CD4-positive, alpha-beta T cell treated with Interleukin-6 for 4 hours (primary cell): ENCODE measurements around the gene CRMP1.
"Not testable (repeated sequence)": the region's sequence is repeated elsewhere in the genome, so short reads cannot be mapped to it uniquely, and the experiment has no call there.

Experiments
- DNase-seq: peaks from one replicate; pipeline ENCODE4 v3.0.0-alpha.2; 2020; ENCODE audit warnings: mixed read lengths

Gene CRMP1

DNA sequence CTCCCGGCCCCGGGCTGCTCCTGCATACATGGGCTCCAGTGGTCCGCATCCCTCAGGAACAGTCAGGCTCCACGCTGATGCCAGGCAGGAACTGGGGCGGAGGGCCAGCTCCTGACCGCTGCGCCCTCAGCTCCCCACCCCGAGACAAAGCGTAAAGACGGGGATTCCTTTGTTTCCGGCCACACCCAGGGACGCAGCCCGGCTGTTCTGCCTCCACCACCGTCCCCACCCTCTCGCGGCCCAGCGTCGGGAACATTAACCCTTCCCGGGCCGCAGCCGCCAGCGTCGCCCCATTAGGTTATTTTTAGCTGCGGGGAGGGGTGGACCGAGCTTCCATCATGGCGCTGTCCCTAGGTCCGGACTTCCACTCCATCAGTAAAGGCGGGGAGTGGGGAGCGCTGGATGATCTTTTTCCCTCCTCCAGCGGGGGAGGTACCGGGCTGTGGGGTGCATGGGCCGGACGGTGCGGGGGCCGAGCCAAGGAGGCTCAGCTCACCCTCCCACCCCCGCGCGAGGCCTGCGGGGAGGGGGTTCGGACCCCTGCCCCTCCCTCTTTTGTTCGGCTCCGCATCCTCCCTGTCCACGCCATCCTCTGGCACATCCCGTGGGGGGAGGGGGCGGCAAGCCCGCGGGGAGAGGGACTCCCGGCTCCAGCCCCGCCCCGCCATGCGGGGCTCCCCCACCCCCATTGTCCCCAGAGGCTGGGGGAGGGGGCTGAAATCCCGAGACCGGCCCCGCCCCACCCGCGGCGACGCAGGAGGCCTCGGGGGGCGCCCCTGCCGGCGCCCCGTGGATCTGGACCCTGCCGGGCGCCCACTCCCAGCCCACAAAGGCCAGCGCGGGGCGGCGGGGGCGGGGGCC, 5.3 kb downstream of the CRMP1 start:
- no peak for DNase-seq

DNA sequence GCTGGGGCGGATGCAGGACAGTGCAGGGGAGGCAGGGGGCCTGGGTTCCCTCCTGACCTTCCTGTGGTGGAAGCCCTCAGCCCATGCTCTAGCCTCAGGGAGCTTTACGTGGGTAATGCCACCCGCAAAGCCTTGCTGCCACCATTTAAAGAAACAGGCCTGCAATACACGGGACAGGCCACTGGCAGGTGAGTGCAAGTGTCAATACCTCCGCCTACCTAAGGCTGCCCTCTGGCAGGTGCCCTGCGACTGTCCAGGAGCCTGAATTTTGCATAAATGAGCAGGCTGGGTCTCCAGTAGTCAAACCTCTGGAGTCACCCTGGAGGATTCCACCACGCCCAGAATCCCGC, 5.9 kb downstream of the CRMP1 start:
- no peak for DNase-seq

DNA sequence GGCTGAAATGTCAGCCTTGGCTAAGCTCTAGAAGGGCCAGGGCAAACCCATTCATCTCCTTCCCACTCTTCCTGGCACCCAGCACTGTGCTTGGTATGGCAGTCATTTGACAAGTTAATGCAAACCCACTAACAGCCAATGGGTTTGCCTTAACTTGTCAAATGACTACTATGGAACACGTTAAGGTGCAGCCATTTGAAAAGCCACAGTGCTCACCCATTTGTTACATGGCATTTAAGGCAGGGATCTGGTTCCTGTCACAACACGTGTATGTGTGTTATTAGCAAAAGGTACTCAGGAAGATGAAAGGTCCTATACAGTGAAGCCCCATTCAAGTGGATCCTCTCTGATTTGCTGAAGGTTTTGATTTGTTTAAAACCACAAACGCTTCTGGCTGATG, 7.2 kb downstream of the CRMP1 start:
- no peak for DNase-seq

DNA sequence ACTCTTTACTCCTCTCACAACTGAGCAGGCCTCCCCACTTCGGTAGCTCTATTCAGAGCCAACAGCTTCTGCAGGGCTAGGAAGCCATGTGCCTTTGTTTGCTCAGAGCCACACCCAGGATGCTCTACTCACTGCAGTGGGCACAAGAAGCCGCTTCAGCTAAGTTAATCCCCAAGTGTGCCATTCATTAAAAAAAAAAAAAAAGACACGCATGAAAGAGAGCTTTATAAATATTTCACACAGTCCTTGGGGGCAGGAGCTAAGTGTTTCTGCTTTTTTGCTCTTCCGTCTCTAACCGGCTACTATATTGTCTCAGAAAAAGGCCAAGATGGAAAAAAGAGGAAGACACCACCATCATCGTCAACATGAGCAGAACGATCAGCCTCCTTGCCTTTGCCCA, 8.1 kb downstream of the CRMP1 start:
- no peak for DNase-seq

DNA sequence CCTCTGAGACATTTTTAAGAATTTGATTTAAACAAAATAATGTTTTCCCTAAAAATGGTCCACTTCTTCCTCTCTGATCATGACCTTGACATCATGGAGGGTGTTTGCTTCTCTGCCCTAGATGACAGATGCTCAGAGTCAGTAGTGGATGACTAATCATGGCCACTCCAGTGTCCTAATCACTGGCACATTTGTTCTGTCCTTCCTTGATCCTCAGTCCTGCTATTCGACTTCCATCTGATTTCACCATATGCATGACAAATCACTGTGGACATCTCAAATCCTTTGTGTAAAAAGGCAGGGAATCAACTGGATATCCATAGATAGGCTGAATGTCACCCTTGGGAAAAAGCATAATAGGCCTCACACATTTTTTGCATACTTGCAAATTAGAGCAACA, 9.0 kb downstream of the CRMP1 start:
- no peak for DNase-seq

DNA sequence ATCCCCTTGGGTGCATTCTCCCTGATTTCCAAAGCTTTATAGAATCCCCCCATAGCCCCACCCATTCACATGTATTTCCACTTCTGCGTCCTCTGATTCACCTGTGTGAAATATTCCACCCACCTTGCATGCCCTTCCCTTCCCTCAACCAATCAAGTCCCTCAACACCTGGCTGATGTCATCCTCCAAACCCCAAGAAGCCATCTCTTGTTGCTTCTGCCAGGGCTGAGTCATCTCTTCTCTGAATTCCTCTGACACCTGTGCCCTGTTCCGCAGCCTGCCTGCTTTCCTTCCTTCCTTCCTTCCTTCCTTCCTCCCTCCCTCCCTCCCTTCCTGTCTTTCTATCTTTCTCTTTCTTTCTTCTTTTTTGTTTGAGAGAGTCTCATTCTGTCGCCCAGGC, 9.9 kb downstream of the CRMP1 start:
- no peak for DNase-seq

DNA sequence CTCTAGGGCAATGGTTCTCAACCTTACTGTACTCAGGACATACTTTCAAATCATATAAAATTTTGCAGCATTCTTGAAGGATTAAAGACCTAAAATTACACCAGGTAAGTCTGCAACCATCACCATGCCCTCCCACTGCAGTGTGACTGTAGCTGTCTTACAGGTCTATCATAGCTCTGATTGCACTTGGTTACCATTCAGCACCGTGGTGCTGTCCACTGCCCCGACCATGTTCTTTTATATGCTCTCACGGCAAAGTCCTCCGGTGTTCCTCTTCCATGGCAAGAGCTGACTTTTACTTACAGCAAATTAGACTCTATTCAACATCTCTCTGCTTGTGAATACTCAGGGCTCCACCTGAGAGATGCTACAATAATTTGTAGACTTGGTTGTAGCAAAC, 11.5 kb downstream of the CRMP1 start:
- no peak for DNase-seq

DNA sequence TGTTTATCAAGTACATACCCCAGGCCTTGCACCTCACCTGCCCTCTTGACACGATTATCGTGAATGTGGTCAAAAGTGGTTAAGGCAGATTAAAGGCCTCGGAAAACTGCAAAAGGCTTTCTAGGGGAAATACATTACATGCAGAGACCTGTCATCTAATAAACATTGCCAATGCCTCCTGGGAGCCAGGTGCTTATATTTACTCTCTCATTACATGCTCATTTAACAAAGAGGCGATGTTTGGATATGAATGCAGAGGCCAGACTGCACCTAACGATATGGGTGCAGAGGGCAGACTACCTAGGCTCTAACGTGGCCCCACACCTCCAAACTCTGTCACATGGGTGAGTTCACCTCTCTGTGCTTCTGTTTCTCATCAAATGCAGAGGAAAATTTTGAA, 14.5 kb downstream of the CRMP1 start:
- no peak for DNase-seq

DNA sequence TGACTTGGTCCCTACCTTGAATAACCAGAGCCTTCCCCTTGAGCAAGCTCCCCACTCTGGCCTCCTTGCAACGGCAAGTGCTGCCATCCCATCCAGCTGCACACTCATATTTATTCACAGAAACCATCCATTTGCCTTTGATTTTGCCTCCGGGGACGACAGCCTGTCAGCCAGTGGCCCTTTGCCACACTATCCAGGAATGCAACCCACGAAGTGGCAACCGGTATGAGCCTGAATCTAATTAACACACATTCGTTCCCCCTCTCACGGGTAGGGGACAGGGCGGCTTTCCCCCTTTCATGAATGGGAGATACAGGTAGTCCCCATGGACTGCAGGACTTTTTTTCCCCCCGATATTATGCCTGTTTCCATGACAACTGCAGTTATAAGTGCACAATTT, 15.5 kb downstream of the CRMP1 start:
- no peak for DNase-seq

DNA sequence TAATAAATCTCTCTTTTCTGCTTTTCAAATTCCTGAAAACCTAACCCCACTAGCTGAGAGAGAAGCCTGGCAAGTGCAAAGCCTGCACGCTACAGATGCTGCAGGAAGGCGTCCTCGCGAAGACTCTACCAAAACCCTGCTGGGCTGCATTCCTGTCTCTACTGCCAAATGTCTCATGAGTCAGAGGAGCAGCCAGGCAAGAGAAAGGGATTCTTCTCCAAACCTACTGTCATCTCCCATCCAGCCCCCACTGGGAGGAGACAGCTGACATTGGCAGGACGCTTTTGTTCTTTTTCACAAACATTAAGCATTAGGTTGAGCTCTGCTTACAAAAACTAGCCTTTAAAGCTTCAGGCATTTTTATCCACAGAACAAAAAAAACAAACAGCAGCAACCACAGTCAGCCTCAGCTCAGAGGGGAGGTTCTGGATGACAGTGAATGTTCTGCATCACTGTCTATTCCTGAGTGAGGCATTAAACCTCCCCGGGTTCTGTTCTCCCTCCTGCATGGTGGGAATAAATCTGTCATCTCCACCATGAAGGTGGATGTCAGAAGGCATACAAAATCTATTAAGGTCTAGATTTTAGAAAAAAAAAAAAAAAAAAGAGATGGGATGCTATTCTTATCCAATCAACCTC, 18.0 kb downstream of the CRMP1 start:
- DNase-seq: no peak

DNA sequence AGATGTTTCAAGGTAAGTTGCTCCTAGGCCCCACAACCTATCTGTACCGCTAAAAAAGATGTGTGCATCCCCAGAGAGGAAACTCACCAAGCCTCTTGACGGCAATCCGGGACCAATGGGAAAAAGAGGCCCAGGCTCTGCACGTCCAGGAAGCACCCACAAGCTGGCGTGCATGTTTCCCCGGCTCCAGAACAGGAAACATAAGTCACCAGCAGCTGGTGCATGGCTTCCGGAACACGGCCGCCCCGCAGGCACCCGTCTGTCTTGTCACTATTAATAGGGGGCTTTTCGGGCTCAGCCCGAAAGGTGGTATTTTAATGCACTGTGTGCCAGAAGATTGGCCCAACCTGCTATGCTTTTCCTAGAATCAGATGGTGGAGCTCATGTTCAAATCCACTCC, 22.2 kb downstream of the CRMP1 start:
- no peak for DNase-seq

DNA sequence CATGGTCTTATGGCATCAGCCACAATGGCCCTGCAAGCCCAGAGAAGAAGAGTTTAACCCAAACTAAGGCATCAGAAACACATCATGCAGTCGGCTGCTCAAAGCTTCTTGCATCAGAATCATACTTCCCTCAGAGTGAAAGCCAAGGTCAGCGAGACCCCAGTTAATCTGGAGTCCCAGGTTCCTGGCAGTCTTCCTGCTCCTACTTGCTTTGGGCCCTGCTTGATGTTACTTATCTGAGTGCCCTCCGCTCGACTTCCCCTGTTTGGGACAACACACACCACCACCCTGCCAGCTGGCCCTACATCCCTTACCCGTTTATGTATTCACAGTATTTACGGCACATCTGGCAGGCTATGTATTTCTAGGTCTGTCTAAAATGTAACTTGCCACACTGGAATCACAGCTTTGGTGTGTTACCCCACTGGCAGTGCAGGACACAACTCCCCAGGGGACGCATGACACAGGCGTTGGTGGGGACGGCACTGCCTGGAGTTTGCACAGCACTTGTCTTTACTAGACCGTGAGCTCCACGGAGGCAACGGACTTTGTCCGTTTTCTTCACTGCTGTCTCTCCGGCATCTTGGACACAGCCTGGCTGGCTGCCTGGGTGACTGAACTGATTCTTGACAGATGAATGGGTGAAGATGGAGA, 22.8 kb downstream of the CRMP1 start:
- DNase-seq: no peak

DNA sequence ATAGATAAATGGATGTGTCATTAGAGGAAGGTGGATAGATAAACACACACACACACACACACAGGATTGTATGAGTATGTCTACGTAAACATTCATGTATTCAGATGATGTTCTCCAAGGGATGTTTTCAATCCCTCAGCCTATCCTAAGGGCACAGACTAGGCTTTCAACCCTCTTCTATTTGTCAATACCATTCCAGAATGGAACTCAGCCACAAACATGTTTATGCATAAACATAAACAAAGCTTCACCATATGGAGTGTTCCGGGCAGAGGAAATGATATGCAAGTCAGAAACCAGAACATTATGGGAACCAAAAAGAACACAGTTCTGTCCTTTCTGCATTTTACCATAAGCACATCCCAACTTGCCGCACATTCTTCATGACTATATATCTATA, 25.0 kb downstream of the CRMP1 start:
- DNase-seq: no peak

DNA sequence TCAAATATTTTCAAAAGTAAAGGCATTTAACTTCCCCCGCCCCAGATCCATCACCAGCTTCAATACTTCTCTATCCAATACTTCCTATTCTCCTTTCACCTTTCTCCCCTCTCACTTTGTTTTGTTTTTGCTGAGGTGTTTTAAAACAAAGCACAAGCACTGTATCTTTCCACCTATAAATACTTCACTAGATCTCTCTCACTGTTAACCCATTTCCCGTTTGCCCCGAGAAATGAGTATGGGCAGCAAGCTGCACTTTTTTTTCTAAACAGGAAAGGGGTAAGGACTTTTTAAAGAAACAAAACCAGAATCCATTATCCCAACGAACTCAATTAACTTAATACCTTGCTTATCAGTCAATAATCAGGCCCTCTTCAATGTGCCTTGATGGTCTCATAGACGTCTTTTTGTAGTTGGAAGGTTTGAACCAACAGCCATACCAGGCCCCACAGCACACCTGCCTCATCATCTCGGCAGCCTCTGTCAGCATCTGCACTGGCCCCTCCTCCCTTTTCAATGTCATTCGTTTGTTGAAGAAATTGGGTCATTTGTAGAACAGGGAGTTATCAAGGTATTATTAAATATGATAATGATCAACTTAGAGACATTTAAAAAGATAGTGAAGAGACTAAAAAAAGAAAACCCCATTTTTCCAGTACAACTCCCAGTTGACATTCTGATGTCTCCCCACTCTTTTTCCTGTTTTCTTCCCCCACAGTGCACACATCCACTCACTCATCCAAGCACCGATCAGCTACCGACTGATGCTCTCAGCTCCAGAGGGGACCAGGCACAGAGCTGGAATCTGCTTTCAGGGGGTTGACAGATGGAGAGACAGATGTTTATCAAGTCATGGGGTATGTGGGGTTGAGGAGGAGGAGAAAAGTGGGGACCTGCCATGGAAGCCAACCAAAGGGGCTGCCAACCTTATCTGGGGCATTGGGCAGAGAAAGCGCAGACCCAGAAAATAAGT, 25.8 kb downstream of the CRMP1 start:
- DNase-seq: no peak

DNA sequence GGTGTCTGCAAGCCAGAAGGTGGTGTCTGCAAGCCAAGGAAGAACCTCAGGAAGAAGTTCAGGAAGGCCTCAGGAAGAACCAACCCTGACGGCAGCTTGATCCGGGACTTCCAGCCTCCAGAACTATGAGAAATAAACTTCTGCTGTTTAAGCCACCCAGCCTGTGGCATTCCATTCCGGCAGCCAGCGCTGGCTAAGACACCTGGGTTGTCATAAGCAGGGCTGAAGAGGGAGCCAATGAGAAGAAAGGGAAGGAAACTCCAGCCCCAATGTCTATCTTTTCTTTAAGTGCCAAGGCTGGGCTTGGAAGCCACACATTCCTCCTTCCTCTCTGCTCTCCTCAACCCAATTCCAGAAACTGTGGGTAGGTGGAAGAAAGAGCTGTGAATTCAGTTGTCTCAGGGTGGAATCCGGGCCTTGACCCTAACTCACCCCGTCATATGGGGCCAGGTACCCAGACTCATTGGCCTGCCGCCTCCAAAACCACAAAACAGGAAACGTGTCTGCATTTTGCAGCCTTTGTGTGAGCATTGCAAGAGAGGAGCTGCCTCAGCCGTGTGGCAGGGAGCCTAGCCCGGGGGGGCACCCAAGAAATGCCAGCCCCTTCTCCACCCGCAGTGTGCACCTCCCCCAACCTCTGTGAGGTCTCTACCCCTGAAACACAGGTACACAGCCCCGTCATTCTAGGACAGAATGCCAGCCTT, 26.8 kb downstream of the CRMP1 start:
- no peak for DNase-seq

DNA sequence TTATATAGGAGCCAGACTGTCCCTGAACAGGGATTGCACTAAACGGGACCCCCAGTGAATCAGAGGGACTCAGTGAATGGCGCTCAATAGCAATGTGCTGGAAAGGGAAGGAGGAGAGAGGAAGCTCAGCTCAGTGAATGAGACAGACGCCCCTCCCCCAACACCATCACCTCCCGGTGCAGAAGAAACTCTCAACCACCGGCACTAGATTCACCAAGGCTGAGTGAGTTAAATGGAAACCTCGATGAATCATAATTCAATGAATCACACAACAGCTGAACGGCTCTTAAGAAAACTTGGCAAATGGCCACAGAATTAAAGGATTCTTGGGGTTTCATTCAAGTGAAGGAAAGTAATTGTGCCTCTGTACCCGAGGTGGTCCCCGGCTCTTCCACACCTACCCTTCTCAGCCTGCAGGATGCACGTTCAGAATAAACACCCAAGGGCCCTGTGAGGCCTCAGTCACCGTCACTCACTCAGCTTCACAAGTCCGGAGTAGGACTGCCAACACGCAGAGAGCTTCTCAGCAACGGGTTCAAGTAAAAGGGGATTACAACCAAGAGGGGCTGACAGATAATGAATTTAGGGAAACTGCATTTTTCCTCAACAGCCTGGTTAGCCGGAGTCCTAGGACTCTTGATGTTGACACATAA, 29.3 kb downstream of the CRMP1 start:
- no peak for DNase-seq

DNA sequence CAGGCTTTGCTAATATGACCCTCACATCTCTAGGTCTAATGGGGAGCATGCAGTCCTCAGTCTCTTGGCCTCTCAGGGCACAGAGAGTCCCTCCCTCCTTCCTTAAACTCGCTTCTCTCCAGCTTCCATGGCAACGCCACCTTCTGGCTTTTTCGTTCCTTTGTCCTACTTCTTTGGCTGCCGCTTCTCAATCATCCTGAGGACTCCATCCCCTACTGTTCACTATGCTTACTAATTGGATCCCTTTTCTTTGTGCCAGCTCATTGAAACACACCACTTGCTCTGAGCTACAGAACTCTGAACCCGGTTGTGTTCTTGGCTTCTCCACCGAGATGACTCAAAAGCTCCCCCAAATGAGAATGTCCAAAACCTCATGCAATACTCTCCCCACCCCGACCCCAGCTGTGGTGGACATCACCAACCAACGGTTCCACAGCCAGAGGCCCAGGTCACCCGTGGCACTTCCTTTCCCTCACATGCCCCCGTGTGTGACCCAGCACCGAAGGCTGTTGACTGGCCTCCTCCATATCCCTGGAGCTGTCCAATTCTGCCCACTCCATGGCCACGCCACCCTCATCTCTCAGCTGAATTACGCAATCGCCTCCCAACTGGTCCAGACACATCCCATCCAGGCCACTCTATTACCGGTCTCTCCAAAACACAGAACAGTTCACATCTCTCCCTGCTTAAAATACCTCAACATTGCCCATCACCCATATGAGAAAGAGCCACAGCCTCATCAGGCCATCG, 34.7 kb downstream of the CRMP1 start:
- DNase-seq: no peak

DNA sequence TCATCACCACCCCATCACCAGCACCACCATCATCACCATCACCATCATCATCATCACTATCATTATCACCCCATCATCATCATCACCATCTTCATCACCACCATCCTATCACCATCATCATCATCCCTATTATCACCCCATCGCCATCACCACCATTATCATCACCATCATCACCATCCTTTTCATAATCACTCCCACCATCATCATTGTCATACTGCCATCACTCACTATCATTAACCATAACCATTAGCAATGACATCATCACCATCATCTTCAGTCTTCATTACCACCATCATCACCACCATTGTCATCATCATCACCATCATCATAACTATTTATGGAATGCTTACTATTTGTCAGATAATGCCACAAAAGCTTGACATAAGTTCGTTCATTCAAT, 35.7 kb downstream of the CRMP1 start:
- DNase-seq: no peak

DNA sequence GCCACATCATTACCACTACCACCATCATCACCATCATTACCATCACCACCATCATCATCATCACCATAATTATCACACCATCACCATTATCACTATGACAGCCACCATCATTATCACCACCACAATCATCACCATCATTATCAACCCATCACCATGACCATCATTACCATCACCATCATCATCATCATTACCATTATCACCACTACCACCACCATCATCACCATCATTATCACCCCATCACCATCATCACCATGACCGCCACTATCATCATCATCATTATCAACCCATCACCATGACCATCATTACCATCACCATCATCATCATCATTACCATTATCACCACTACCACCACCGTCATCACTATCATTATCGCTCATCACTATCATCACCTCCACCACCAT, 36.5 kb downstream of the CRMP1 start:
- not testable (repeated sequence) for DNase-seq

DNA sequence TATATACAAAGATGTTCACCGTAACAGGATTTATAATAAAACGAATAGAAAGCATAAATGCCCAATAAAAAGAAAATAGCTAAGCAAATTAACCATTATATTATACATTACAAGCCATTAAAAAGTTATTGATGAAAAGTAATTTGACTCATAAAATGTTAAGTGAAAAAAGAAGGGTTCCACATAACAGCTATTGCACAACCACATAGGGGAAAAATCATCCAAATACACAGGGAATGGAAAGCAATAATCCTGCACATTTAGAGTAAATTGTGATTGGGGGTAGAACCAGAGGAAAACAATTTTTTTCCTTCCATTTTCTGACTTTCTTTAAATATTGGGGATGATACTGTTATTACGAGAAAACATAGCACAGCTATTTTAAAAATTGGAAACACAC, 38.0 kb downstream of the CRMP1 start:
- no peak for DNase-seq
